ENCODE data around the gene TET1. TPM values are rescaled to one million over a fixed set of nuclear protein-coding genes. Genes with fewer than 3 reads are reported as not detected.

The TET1 gene
- total RNA-seq, 1 experiment from 2014 or later = 2.3 TPM

DNA sequence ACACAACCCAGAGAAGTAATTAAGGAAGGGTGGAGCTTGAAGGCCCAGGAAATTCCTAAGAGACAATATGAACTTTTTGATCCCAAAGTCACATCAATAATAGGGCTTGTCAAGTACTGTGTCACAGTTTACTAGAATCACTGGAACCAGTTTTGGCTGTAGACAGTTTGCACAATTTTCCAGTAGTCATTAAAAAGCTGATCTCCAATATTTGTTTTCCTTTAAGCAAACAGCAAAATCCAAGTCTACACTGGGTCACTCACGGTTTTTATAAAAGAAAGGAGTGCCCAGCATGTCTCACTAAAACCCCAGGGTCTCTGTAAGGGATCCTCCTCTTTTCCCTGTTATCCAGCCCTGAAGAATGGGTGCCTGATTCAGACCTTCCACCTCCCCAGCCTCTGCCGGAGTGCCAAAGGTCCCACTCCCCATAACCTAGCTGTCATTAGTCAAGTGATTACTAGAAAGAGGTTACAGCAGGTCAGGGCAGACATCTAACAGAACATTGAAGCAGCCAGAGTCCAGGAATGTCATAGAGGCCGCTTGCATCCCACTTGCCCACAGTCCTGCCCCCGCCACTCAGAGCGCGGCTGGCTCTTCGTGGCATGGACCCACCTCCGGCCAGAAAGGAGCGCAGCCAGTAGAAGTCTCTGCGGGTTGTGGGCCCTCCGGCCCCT is 33.4 kb upstream of the TET1 start:
- no peaks in the 10 kb centered on the region for H3K27me3 ChIP-seq (ENCODE audit: control insufficient read depth, insufficient read depth, low read length)
- in situ Hi-C loops (cut with HindIII; ENCODE audit: low pct_unique_long_range_greater_than_20kb, low sequenced_read_pairs) (no loop called here), intact Hi-C loops (cut with micrococcal nuclease; ENCODE audit: unreplicated experiment) (no loop called here)
- no peaks in the 10 kb centered on the region for H3K9me3 ChIP-seq (ENCODE audit: control insufficient read depth, insufficient read depth, low read depth, low read length)
- no peak for DNase-seq (ENCODE audit: low read depth, low spot score)
- no peaks in the 10 kb centered on the region for H3K4me1 ChIP-seq (ENCODE audit: control insufficient read depth, insufficient read depth, low read length)
- BruUV-seq (replicated peaks) = no TSS peak
- peak overlapping the region; percentile 89 for H3K27ac ChIP-seq (ENCODE audit: low read length)
- ChIA-PET POLR2A (no interaction called here), CTCF (no interaction called here)
- peak; percentile 80 for ATAC-seq
- TF ChIP-seq TCF7L2 (IDR thresholded peaks at IDR 0.05; ENCODE audit: low read depth, low read length) = no peak
- TF ChIP-seq, protein P1, sequence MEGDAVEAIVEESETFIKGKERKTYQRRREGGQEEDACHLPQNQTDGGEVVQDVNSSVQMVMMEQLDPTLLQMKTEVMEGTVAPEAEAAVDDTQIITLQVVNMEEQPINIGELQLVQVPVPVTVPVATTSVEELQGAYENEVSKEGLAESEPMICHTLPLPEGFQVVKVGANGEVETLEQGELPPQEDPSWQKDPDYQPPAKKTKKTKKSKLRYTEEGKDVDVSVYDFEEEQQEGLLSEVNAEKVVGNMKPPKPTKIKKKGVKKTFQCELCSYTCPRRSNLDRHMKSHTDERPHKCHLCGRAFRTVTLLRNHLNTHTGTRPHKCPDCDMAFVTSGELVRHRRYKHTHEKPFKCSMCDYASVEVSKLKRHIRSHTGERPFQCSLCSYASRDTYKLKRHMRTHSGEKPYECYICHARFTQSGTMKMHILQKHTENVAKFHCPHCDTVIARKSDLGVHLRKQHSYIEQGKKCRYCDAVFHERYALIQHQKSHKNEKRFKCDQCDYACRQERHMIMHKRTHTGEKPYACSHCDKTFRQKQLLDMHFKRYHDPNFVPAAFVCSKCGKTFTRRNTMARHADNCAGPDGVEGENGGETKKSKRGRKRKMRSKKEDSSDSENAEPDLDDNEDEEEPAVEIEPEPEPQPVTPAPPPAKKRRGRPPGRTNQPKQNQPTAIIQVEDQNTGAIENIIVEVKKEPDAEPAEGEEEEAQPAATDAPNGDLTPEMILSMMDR (IDR thresholded peaks at IDR 0.05) = no peak
- TF ChIP-seq, protein P2, sequence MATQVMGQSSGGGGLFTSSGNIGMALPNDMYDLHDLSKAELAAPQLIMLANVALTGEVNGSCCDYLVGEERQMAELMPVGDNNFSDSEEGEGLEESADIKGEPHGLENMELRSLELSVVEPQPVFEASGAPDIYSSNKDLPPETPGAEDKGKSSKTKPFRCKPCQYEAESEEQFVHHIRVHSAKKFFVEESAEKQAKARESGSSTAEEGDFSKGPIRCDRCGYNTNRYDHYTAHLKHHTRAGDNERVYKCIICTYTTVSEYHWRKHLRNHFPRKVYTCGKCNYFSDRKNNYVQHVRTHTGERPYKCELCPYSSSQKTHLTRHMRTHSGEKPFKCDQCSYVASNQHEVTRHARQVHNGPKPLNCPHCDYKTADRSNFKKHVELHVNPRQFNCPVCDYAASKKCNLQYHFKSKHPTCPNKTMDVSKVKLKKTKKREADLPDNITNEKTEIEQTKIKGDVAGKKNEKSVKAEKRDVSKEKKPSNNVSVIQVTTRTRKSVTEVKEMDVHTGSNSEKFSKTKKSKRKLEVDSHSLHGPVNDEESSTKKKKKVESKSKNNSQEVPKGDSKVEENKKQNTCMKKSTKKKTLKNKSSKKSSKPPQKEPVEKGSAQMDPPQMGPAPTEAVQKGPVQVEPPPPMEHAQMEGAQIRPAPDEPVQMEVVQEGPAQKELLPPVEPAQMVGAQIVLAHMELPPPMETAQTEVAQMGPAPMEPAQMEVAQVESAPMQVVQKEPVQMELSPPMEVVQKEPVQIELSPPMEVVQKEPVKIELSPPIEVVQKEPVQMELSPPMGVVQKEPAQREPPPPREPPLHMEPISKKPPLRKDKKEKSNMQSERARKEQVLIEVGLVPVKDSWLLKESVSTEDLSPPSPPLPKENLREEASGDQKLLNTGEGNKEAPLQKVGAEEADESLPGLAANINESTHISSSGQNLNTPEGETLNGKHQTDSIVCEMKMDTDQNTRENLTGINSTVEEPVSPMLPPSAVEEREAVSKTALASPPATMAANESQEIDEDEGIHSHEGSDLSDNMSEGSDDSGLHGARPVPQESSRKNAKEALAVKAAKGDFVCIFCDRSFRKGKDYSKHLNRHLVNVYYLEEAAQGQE (IDR thresholded peaks at IDR 0.05; ENCODE audit: insufficient read depth in 1 of 2, low read depth in 2 of 2, low read length in 1 of 2) = no peak
- no peak for TF ChIP-seq SIN3A (IDR thresholded peaks at IDR 0.05; ENCODE audit: borderline replicate concordance, insufficient read depth, low read depth, low read length)
- TF ChIP-seq POLR2AphosphoS5 (IDR thresholded peaks at IDR 0.05; ENCODE audit: low read depth, low read length) = no peak
- H3K4me3 ChIP-seq (ENCODE audit: low read depth in 2 of 2, low read length in 2 of 2) = peak overlapping the region; percentile 91 to 96
- H3K36me3 ChIP-seq (ENCODE audit: control insufficient read depth, insufficient read depth, low read length) = no peaks in the 10 kb centered on the region; the same call in 1 of the 2 replicates

DNA sequence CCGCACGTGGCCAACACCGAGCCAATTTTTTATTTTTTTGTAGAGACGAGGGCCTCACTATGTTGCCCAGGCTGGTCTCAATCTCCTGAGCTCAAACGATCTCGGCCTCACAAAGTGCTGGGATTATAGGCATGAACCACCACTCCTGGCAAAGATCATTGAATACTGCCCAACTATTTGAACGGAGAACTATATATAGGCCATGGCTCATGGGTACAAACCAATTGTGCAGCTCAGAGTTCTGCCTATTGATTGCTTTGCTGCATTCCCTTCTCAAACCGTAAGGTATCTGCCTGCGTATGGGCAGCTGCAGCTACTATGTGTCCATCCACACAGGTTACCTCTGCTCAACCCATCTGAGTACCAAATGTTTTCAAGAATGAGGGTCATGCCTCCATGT is 23.2 kb upstream of the TET1 start:
- BruUV-seq (replicated peaks) = no TSS peak
- POLR2A ChIA-PET = interaction anchor here (0.7 kb wide), 2 partner anchors 59 to 127 kb away, joined by 4 to 5 read pairs; no protein-coding TSS in a partner anchor
- ATAC-seq = no peak
- no peak for TF ChIP-seq SIN3A (IDR thresholded peaks at IDR 0.05; ENCODE audit: borderline replicate concordance, insufficient read depth, low read depth, low read length)
- no peaks in the 10 kb centered on the region for H3K9me3 ChIP-seq (ENCODE audit: control insufficient read depth, insufficient read depth, low read depth, low read length)
- no peak overlapping the region for H3K4me3 ChIP-seq (ENCODE audit: low read depth in 2 of 2, low read length in 2 of 2)
- no peaks in the 10 kb centered on the region for H3K4me1 ChIP-seq (ENCODE audit: control insufficient read depth, insufficient read depth, low read length)
- H3K36me3 ChIP-seq (ENCODE audit: control insufficient read depth, insufficient read depth, low read length) = no peaks in the 10 kb centered on the region
- CTCF ChIA-PET = no interaction called here
- no peaks in the 10 kb centered on the region for H3K27me3 ChIP-seq (ENCODE audit: control insufficient read depth, insufficient read depth, low read length)
- intact Hi-C loops (cut with micrococcal nuclease; ENCODE audit: unreplicated experiment) (no loop called here), in situ Hi-C loops (cut with HindIII; ENCODE audit: low pct_unique_long_range_greater_than_20kb, low sequenced_read_pairs) (no loop called here)
- H3K27ac ChIP-seq (ENCODE audit: low read length) = no peak overlapping the region
- DNase-seq (ENCODE audit: low read depth, low spot score) = no peak

DNA sequence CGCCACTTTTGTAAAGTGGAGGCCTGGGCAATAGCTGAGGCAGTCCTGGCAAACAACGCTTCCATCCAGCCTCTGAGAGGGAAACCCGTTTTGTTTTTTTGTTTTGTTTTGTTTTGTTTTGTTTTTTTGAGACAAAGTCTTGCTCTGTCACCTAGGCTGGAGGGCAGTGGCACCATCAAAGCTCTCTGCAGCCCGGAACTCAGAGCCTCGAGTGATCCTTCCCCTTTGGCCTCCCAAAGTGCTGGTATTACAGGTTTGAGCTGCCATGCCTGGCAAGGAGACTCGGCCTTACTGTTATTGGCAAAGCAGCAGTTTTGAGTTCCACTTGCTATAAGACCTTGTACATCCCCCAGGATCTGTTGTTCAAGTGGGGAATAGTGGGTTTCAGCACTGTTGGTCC is 22.3 kb upstream of the TET1 start:
- in situ Hi-C loops (cut with HindIII; ENCODE audit: low pct_unique_long_range_greater_than_20kb, low sequenced_read_pairs) (no loop called here), intact Hi-C loops (cut with micrococcal nuclease; ENCODE audit: unreplicated experiment) (no loop called here)
- BruUV-seq (replicated peaks) = no TSS peak

More for the DNA sequence above, 22.3 kb upstream of the TET1 start:
- Histone ChIP-seq H3K9me3 (ENCODE audit: control insufficient read depth, insufficient read depth, low read depth, low read length) (no peaks in the 10 kb centered on the region), H3K4me1 (ENCODE audit: control insufficient read depth, insufficient read depth, low read length) (no peaks in the 10 kb centered on the region), H3K27me3 (ENCODE audit: control insufficient read depth, insufficient read depth, low read length) (no peaks in the 10 kb centered on the region), H3K36me3 (ENCODE audit: control insufficient read depth, insufficient read depth, low read length) (no peaks in the 10 kb centered on the region), H3K4me3 (ENCODE audit: low read depth in 2 of 2, low read length in 2 of 2) (no peak overlapping the region), H3K27ac (ENCODE audit: low read length) (no peak overlapping the region)
- no peak for DNase-seq (ENCODE audit: low read depth, low spot score)
- no peak for ATAC-seq
- CTCF ChIA-PET = interaction anchor here (0.7 kb wide), 1 partner anchor 10 kb away, joined by 9 read pairs; no protein-coding TSS in a partner anchor
- POLR2A ChIA-PET = no interaction called here
- no peak for TF ChIP-seq POLR2AphosphoS5 (IDR thresholded peaks at IDR 0.05; ENCODE audit: low read depth, low read length)
- TF ChIP-seq TCF7L2 (IDR thresholded peaks at IDR 0.05; ENCODE audit: low read depth, low read length) = no peak
- TF ChIP-seq, protein P2 (IDR thresholded peaks at IDR 0.05; ENCODE audit: insufficient read depth in 1 of 2, low read depth in 2 of 2, low read length in 1 of 2) = no peak
- TF ChIP-seq, protein P1 (IDR thresholded peaks at IDR 0.05) = no peak
- TF ChIP-seq SIN3A (IDR thresholded peaks at IDR 0.05; ENCODE audit: borderline replicate concordance, insufficient read depth, low read depth, low read length) = no peak

Data from Panc1 (cell line).